Measurements from ENCODE around the gene ZC3H10.
A peak's percentile ranks its signal among the peaks of the same experiment; 100 is the strongest.

Gene ZC3H10

DNA sequence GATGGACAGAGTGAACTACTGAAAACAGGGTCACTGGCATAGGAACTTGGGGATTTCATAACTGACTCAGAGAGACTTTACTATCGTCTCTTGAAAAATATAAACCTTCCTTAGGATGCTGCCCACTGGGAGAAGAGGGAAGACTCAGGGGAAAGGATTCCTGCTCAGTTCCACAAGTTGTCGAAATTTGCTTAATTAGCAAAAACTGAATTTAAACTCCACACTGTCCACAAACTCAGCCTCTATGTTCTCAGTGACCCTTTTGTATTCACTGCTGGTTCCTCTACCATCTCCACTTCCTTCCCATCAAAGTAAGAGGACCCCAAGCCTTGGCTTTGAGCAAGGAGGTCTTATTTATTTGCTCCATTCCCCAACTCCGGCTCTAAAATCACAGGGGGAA is 27.2 kb downstream of the ZC3H10 start:
- Histone ChIP-seq H4K20me1 (ENCODE audit: low read depth, low read length) (no peaks in the 10 kb centered on the region), H3K79me2 (ENCODE audit: insufficient read depth, low read length) (no peaks in the 10 kb centered on the region), H3K27me3 (ENCODE audit: low read length) (no peaks in the 10 kb centered on the region), H3K9me2 (replicated peaks; ENCODE audit: insufficient read depth, low read length) (no peaks in the 10 kb centered on the region), H3K9me3 (ENCODE audit: insufficient read depth, low read length) (no peaks in the 10 kb centered on the region), H3K9ac (ENCODE audit: low read length) (no peak overlapping the region), H3K27ac (ENCODE audit: low read depth, low read length) (no peak overlapping the region), H3F3A (ENCODE audit: insufficient read depth) (0 out of 2 replicates have a peak, but pooled peaks cover 7% of the 10 kb centered on the region), H3K4me3 (ENCODE audit: insufficient read depth, low read length, poor library complexity, severe bottlenecking) (no peak overlapping the region), H2AFZ (ENCODE audit: low read depth, low read length, severe bottlenecking) (no peak overlapping the region), H3K36me3 (ENCODE audit: low read length) (peaks cover 3% of the 10 kb centered on the region; the same call in 1 of the 2 replicates), H3K4me2 (ENCODE audit: low read depth, low read length, poor library complexity, severe bottlenecking) (no peak overlapping the region)
- TF ChIP-seq, protein P1, sequence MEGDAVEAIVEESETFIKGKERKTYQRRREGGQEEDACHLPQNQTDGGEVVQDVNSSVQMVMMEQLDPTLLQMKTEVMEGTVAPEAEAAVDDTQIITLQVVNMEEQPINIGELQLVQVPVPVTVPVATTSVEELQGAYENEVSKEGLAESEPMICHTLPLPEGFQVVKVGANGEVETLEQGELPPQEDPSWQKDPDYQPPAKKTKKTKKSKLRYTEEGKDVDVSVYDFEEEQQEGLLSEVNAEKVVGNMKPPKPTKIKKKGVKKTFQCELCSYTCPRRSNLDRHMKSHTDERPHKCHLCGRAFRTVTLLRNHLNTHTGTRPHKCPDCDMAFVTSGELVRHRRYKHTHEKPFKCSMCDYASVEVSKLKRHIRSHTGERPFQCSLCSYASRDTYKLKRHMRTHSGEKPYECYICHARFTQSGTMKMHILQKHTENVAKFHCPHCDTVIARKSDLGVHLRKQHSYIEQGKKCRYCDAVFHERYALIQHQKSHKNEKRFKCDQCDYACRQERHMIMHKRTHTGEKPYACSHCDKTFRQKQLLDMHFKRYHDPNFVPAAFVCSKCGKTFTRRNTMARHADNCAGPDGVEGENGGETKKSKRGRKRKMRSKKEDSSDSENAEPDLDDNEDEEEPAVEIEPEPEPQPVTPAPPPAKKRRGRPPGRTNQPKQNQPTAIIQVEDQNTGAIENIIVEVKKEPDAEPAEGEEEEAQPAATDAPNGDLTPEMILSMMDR (IDR thresholded peaks at IDR 0.05; ENCODE audit: insufficient read depth, low read length, poor library complexity, severe bottlenecking): no peak
- TF ChIP-seq EZH2phosphoT487 (conservative IDR thresholded peaks at IDR 0.05; ENCODE audit: low read length): no peak

DNA sequence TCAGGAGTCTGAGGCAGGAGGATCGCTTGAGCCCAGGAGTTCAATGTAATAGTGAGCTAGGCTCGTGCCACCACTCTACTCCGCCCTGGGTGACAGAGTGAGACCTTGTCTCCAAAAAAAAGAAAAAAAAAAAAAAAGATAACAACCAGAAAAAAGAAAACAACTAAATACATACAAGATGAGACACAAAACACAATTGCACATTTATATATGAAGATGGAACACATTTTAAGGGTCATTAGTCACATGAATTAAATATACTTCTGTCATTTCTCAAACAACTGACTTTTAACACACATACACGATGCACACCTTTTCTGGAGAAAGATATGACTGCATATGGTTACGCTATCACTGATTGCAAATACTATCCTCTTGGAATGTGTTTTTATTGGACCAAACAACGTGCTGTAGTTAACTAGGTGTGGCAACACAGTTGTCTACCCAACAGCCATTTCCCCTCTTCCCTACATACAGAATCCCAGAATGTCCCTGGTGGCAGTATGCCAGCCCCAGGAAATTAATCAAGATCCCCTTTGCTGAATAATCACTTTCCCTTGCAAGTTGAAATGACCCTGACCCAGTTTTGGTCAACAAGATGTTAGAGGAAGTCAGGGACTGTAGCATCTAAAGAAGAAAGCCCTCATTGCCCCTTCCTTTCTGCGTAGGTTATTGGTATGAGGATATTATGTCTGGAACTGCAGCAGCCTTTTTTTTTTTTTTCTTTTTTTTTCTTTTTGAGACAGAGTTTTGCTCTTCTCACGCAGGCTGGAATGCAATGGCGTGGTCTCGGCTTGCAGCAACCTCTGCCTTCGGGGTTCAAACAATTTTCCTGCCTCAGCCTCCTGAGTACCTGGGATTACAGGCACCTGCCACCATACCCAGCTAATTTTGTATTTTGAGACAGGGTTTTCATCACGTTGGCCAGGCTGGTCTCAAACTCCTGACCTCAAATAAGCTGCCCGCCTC is 28.7 kb downstream of the ZC3H10 start:
- H3K9ac ChIP-seq (ENCODE audit: low read length): no peak overlapping the region
- H3F3A ChIP-seq (ENCODE audit: insufficient read depth): peaks cover 13% of the 10 kb centered on the region; the same call in 1 of the 2 replicates
- H3K27me3 ChIP-seq (ENCODE audit: low read length): no peaks in the 10 kb centered on the region
- H3K4me3 ChIP-seq (ENCODE audit: insufficient read depth, low read length, poor library complexity, severe bottlenecking): no peak overlapping the region
- no peak overlapping the region for H3K27ac ChIP-seq (ENCODE audit: low read depth, low read length)
- H3K9me3 ChIP-seq (ENCODE audit: insufficient read depth, low read length): no peaks in the 10 kb centered on the region
- H3K4me2 ChIP-seq (ENCODE audit: low read depth, low read length, poor library complexity, severe bottlenecking): no peak overlapping the region
- no peak for TF ChIP-seq EZH2phosphoT487 (conservative IDR thresholded peaks at IDR 0.05; ENCODE audit: low read length)
- TF ChIP-seq, protein P1 (IDR thresholded peaks at IDR 0.05; ENCODE audit: insufficient read depth, low read length, poor library complexity, severe bottlenecking): no peak
- no peaks in the 10 kb centered on the region for H4K20me1 ChIP-seq (ENCODE audit: low read depth, low read length)
- H3K9me2 ChIP-seq (replicated peaks; ENCODE audit: insufficient read depth, low read length): no peaks in the 10 kb centered on the region
- no peaks in the 10 kb centered on the region for H3K79me2 ChIP-seq (ENCODE audit: insufficient read depth, low read length)
- no peaks in the 10 kb centered on the region for H3K36me3 ChIP-seq (ENCODE audit: low read length)
- H2AFZ ChIP-seq (ENCODE audit: low read depth, low read length, severe bottlenecking): no peak overlapping the region

DNA sequence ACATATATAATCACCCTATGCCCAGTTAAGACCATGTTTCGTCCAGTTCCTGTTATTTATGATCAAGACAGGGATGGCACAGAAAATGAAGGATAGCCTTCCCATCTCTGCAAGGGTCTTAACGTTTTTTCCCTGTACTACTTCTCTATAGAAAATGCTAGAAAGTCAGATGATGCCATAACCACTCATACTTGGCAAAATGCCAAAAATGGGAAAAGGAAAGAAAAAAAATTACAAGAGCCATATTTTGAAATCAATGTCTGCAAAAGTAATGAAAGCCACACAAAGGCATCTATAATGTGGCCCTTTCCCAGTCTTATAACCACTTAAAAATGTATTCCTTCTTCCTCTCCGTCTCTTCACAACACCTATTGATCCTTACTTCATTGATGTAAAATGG is 32.5 kb downstream of the ZC3H10 start:
- no peaks in the 10 kb centered on the region for H3K9me2 ChIP-seq (replicated peaks; ENCODE audit: insufficient read depth, low read length)
- H3K36me3 ChIP-seq (ENCODE audit: low read length): no peaks in the 10 kb centered on the region
- no peak overlapping the region for H3K4me3 ChIP-seq (ENCODE audit: insufficient read depth, low read length, poor library complexity, severe bottlenecking)
- H3K9me3 ChIP-seq (ENCODE audit: insufficient read depth, low read length): no peaks in the 10 kb centered on the region
- no peaks in the 10 kb centered on the region for H3K27me3 ChIP-seq (ENCODE audit: low read length)
- peaks cover 21% of the 10 kb centered on the region; the same call in 1 of the 2 replicates for H3F3A ChIP-seq (ENCODE audit: insufficient read depth)
- no peak overlapping the region for H3K9ac ChIP-seq (ENCODE audit: low read length)
- no peak overlapping the region for H3K27ac ChIP-seq (ENCODE audit: low read depth, low read length)
- H3K79me2 ChIP-seq (ENCODE audit: insufficient read depth, low read length): peaks cover 6% of the 10 kb centered on the region; the same call in 1 of the 2 replicates
- H2AFZ ChIP-seq (ENCODE audit: low read depth, low read length, severe bottlenecking): no peak overlapping the region
- no peaks in the 10 kb centered on the region for H4K20me1 ChIP-seq (ENCODE audit: low read depth, low read length)
- H3K4me2 ChIP-seq (ENCODE audit: low read depth, low read length, poor library complexity, severe bottlenecking): peak overlapping the region; percentile 80
- TF ChIP-seq, protein P1 (IDR thresholded peaks at IDR 0.05; ENCODE audit: insufficient read depth, low read length, poor library complexity, severe bottlenecking): no peak
- TF ChIP-seq EZH2phosphoT487 (conservative IDR thresholded peaks at IDR 0.05; ENCODE audit: low read length): no peak
